Suprapubic skin (tissue), 4 donors: ENCODE data around the gene BRIP1. TPM values are rescaled to one million over a fixed set of nuclear protein-coding genes. Genes with fewer than 3 reads are reported as not detected.
"Not testable (repeated sequence)": the region's sequence is repeated elsewhere in the genome, so short reads cannot be mapped to it uniquely, and the experiment has no call there.

ENCODE experiments used
- DNase-seq, 2 donors: peaks; one replicate each; pipeline ENCODE4 v3.0.0-alpha.2; 2019; ENCODE audit warnings: low spot score in 2 of 2
- H3K27ac ChIP-seq: fragments of 200-600 bp; sonication (generic); one replicate; pipeline ENCODE4 v1.5.1; 2019
- H3K27me3 ChIP-seq: fragments of 200-600 bp; sonication (generic); one replicate; pipeline ENCODE4 v1.5.1; 2019
- H3K36me3 ChIP-seq: fragments of 200-600 bp; sonication (generic); one replicate; pipeline ENCODE4 v1.5.1; 2019
- H3K4me1 ChIP-seq: fragments of 200-600 bp; sonication (generic); one replicate; pipeline ENCODE4 v1.5.1; 2019
- H3K4me3 ChIP-seq: fragments of 200-600 bp; sonication (generic); one replicate; pipeline ENCODE4 v1.5.1; 2019; ENCODE audit warnings: mild to moderate bottlenecking
- H3K9me3 ChIP-seq: fragments of 200-600 bp; sonication (generic); one replicate; pipeline ENCODE4 v1.5.1; 2019
- CTCF ChIP-seq, 2 donors: fragments of 200-600 bp in 1 of 2; fragments of 450-650 bp in 1 of 2; sonication (generic) in 1 of 2; IDR thresholded peaks; one replicate each; pipeline ENCODE4 v1.5.1; 2016 to 2019; ENCODE audit warnings: antibody characterized with exemption in 2 of 2, mild to moderate bottlenecking in 1 of 2, moderate library complexity in 1 of 2
- EP300 ChIP-seq: sonication (generic); formaldehyde crosslinking; IDR thresholded peaks from one replicate; pipeline ENCODE4 v1.6.1; 2017; ENCODE audit warnings: antibody characterized with exemption
- POLR2A ChIP-seq, 2 donors: fragments of 450-650 bp; IDR thresholded peaks; one replicate each; pipeline ENCODE4 v1.6.1; 2017; ENCODE audit warnings: antibody characterized with exemption in 2 of 2, mild to moderate bottlenecking in 2 of 2, moderate library complexity in 2 of 2
- POLR2AphosphoS5 ChIP-seq, 3 donors: sonication (generic); formaldehyde crosslinking; IDR thresholded peaks; one replicate each; pipeline ENCODE4 v1.6.1; 2017; ENCODE audit warnings: antibody characterized with exemption in 3 of 3
- WGBS: methylation state at CpG from one replicate; pipeline ENCODE4 v1.1.5; 2018; 5-methylcytosine and 5-hydroxymethylcytosine counted together
- total RNA-seq, 4 donors: library from RNA; depleted of rRNA; stranded (reverse); fragments of >200 nt; gene quantifications; one replicate each; pipeline ENCODE4 v1.1.0, GENCODE V29; 2016

Gene BRIP1
- total RNA-seq, 4 donors from 2014 or later = 0.60 to 5.1 (median 1.8) TPM

DNA sequence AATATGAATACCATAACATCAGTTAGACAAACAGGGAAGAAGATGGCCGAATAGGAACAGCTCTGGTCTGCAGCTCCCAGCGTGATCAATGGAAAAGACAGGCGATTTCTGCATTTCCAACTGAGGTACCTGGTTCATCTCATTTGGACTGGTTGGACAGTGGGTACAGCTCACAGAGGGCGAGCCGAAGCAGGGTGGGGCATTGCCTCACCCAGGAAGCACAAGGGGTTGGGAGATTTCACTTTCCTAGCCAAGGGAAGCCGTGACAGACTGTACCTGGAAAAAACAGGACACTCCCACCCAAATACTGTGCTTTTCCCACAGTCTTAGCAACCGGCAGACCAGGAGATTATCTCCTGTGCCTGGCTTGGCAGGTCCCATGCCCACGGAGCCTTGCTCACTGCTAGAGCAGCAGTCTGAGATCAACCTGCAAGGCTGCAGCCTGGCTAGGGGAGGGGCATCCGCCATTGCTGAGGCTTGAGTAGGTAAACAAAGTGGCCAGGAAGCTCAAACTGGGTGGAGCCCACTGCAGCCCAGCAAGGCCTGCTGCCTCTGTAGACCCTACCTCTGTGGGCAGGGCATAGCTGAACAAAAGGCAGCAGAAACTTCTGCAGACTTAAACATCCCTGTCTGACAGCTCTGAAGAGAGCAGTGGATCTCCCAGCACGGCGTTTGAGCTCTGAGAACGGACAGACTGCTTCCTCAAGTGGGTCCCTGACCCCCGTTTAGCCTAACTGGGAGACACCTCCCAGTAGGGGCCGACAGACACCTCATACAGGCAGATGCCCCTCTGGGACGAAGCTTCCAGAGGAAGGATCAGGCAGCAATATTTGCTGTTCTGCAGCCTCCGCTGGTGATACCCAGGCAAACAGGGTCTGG, 190.1 kb downstream of the BRIP1 start:
- not testable (repeated sequence) for DNase-seq, H3K36me3 ChIP-seq, H3K27ac ChIP-seq, H3K27me3 ChIP-seq, H3K9me3 ChIP-seq, H3K4me3 ChIP-seq, H3K4me1 ChIP-seq
- WGBS = 82% methylated on average over 9 of the region's 16 CpGs

DNA sequence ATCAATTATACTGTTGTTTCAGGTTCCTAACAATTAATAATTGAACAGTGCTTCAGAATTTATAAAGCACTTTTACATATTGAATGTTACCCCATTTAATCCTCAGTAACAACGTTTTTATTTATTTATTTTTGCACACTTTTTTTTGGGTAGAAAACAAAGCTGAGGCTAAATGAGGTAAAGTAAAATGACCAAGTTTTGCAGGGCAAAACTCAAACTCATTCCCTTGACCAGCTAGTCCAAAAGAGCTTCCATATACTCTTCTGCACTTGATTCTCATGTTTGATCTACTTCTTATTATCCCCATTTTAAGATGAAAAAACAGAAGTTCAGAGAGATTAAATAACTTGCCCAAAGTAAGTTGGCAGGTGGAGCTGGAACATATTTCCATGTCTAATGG, 191.2 kb downstream of the BRIP1 start:
- H3K9me3 ChIP-seq = no peaks in the 10 kb centered on the region
- H3K27ac ChIP-seq = no peak overlapping the region
- H3K4me1 ChIP-seq = no peaks in the 10 kb centered on the region
- no peak for DNase-seq
- no peaks in the 10 kb centered on the region for H3K36me3 ChIP-seq
- no peaks in the 10 kb centered on the region for H3K27me3 ChIP-seq
- TF ChIP-seq POLR2AphosphoS5 (IDR thresholded peaks at IDR 0.05) = no peak
- TF ChIP-seq CTCF (IDR thresholded peaks at IDR 0.05) = no peak
- TF ChIP-seq EP300 = no peak
- no peak for TF ChIP-seq POLR2A (IDR thresholded peaks at IDR 0.05)
- WGBS = 65% methylated on average over 1 of the region's 1 CpG
- no peak overlapping the region for H3K4me3 ChIP-seq

- TF ChIP-seq EP300 (no peak), CTCF (IDR thresholded peaks at IDR 0.05) (no peak), POLR2A (IDR thresholded peaks at IDR 0.05) (no peak)
- Histone ChIP-seq H3K27me3 (no peaks in the 10 kb centered on the region), H3K4me3 (no peak overlapping the region), H3K27ac (no peak overlapping the region), H3K9me3 (no peaks in the 10 kb centered on the region), H3K4me1 (no peaks in the 10 kb centered on the region), H3K36me3 (no peaks in the 10 kb centered on the region)
- 68% methylated on average over 2 of the region's 2 CpGs for WGBS
- no peak for DNase-seq
Observed at GRCh38 chr17:61670691-61671090, 192.6 kb downstream of the BRIP1 start.

DNA sequence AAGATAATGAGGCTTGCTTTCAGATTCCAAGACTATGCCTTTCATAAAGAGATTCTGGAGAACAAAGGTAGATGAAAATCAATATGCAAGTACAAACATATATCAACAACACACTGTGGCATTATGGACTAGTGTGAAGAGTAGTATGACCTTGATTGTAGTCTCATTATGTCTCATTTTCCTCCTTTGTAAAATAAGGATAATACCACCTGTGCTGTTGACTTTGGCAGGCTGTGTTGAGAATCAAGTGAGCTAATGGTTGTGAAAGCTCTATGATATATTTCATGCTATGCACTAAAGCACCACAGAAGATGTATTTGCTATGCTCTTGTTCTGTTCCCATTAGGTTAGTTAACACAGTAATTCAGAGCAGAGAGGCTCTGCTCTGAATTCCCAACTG, 193.8 kb downstream of the BRIP1 start:
- no peak for TF ChIP-seq CTCF (IDR thresholded peaks at IDR 0.05)
- TF ChIP-seq POLR2AphosphoS5 (IDR thresholded peaks at IDR 0.05) = no peak
- no peak for TF ChIP-seq POLR2A (IDR thresholded peaks at IDR 0.05)
- TF ChIP-seq EP300 = no peak

DNA sequence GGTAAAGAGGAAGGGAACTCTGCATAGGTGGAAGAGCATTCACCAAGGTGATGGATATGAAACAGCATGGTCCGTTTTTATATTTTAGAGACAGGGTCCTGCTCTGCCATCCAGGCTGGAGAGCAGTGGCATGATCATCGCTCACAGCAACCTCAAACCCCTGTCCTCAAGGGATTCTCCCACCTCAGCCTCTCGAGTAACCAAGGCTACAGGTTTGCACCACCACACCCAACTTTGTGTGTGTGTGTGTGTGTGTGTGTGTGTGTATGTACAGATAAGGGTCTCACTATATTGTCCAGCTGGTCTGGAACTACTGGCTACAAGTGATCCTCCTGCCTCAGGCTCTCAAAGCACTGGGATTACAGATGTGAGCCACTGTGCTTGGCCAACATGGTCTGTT, 194.8 kb downstream of the BRIP1 start:
- DNase-seq = no peak
- Histone ChIP-seq H3K36me3 (no peaks in the 10 kb centered on the region), H3K9me3 (no peaks in the 10 kb centered on the region), H3K27me3 (no peaks in the 10 kb centered on the region), H3K27ac (no peak overlapping the region), H3K4me1 (no peaks in the 10 kb centered on the region), H3K4me3 (no peak overlapping the region)
- no peak for TF ChIP-seq EP300
- TF ChIP-seq POLR2AphosphoS5 (IDR thresholded peaks at IDR 0.05) = no peak
- TF ChIP-seq CTCF (IDR thresholded peaks at IDR 0.05) = no peak
- TF ChIP-seq POLR2A (IDR thresholded peaks at IDR 0.05) = no peak
- 98% methylated on average over 3 of the region's 3 CpGs for WGBS

More for the DNA sequence above, 193.8 kb downstream of the BRIP1 start:
- H3K27me3 ChIP-seq = no peaks in the 10 kb centered on the region
- H3K4me1 ChIP-seq = no peaks in the 10 kb centered on the region
- H3K4me3 ChIP-seq = no peak overlapping the region
- no peaks in the 10 kb centered on the region for H3K9me3 ChIP-seq
- no peak overlapping the region for H3K27ac ChIP-seq
- H3K36me3 ChIP-seq = no peaks in the 10 kb centered on the region
- DNase-seq = no peak

GRCh38 chr17:61666406-61667088, 196.8 kb downstream of the BRIP1 start:
- not testable (repeated sequence) for H3K4me1 ChIP-seq, H3K27me3 ChIP-seq, H3K4me3 ChIP-seq, H3K27ac ChIP-seq, H3K36me3 ChIP-seq, H3K9me3 ChIP-seq, DNase-seq
- WGBS = 91% methylated on average over 5 of the region's 5 CpGs
